ENCODE results near the gene TNNT1.
"Not testable (repeated sequence)": the region's sequence is repeated elsewhere in the genome, so short reads cannot be mapped to it uniquely, and the experiment has no call there.

TNNT1 gene

GRCh38 chr19:55116232-55116858 lies 32.7 kb downstream of the TNNT1 start:
- Histone ChIP-seq H3K27me3 (ENCODE audit: control insufficient read depth, insufficient read depth, low read length) (no peaks in the 10 kb centered on the region), H3K9me3 (ENCODE audit: control insufficient read depth, insufficient read depth, low read length) (no peaks in the 10 kb centered on the region), H3K4me3 (ENCODE audit: low read depth, low read length) (peak overlapping the region; percentile 75), H3K36me3 (ENCODE audit: control insufficient read depth, insufficient read depth, low read length) (peaks cover 6% of the 10 kb centered on the region), H3K9ac (ENCODE audit: low read depth, low read length) (peak overlapping the region; percentile 31; the same call in 1 of the 2 replicates), H3K27ac (ENCODE audit: low read depth, low read length) (peak overlapping the region; percentile 17), H3K4me1 (ENCODE audit: control insufficient read depth, insufficient read depth, low read length) (peaks cover 11% of the 10 kb centered on the region)

DNA sequence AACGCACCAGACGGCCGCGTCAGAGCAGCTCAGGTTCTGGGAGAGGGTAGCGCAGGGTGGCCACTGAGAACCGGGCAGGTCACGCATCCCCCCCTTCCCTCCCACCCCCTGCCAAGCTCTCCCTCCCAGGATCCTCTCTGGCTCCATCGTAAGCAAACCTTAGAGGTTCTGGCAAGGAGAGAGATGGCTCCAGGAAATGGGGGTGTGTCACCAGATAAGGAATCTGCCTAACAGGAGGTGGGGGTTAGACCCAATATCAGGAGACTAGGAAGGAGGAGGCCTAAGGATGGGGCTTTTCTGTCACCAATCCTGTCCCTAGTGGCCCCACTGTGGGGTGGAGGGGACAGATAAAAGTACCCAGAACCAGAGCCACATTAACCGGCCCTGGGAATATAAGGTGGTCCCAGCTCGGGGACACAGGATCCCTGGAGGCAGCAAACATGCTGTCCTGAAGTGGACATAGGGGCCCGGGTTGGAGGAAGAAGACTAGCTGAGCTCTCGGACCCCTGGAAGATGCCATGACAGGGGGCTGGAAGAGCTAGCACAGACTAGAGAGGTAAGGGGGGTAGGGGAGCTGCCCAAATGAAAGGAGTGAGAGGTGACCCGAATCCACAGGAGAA lies 33.5 kb downstream of the TNNT1 start:
- Histone ChIP-seq H3K9me3 (ENCODE audit: control insufficient read depth, insufficient read depth, low read length) (no peaks in the 10 kb centered on the region), H3K9ac (ENCODE audit: low read depth, low read length) (no peak overlapping the region), H3K4me1 (ENCODE audit: control insufficient read depth, insufficient read depth, low read length) (peaks cover 11% of the 10 kb centered on the region), H3K4me3 (ENCODE audit: low read depth, low read length) (peak overlapping the region; percentile 75), H3K27ac (ENCODE audit: low read depth, low read length) (no peak overlapping the region), H3K27me3 (ENCODE audit: control insufficient read depth, insufficient read depth, low read length) (no peaks in the 10 kb centered on the region), H3K36me3 (ENCODE audit: control insufficient read depth, insufficient read depth, low read length) (peaks cover 6% of the 10 kb centered on the region)

- H3K36me3 ChIP-seq (ENCODE audit: control insufficient read depth, insufficient read depth, low read length), result peaks cover 6% of the 10 kb centered on the region
- no peaks in the 10 kb centered on the region for H3K27me3 ChIP-seq (ENCODE audit: control insufficient read depth, insufficient read depth, low read length)
- no peak overlapping the region for H3K27ac ChIP-seq (ENCODE audit: low read depth, low read length)
- H3K9ac ChIP-seq (ENCODE audit: low read depth, low read length), result no peak overlapping the region
- peaks cover 11% of the 10 kb centered on the region for H3K4me1 ChIP-seq (ENCODE audit: control insufficient read depth, insufficient read depth, low read length)
- no peak overlapping the region for H3K4me3 ChIP-seq (ENCODE audit: low read depth, low read length)
- no peaks in the 10 kb centered on the region for H3K9me3 ChIP-seq (ENCODE audit: control insufficient read depth, insufficient read depth, low read length)
Observed at GRCh38 chr19:55114566-55115145, 34.4 kb downstream of the TNNT1 start.

- no peak overlapping the region for H3K4me3 ChIP-seq (ENCODE audit: low read depth, low read length)
- no peaks in the 10 kb centered on the region for H3K27me3 ChIP-seq (ENCODE audit: control insufficient read depth, insufficient read depth, low read length)
- H3K9me3 ChIP-seq (ENCODE audit: control insufficient read depth, insufficient read depth, low read length), result no peaks in the 10 kb centered on the region
- H3K27ac ChIP-seq (ENCODE audit: low read depth, low read length), result peak overlapping the region; percentile 77
- peaks cover 11% of the 10 kb centered on the region for H3K4me1 ChIP-seq (ENCODE audit: control insufficient read depth, insufficient read depth, low read length)
- H3K9ac ChIP-seq (ENCODE audit: low read depth, low read length), result no peak overlapping the region
- peaks cover 11% of the 10 kb centered on the region for H3K36me3 ChIP-seq (ENCODE audit: control insufficient read depth, insufficient read depth, low read length)
Observed at GRCh38 chr19:55113570-55114039, 35.4 kb downstream of the TNNT1 start.

DNA sequence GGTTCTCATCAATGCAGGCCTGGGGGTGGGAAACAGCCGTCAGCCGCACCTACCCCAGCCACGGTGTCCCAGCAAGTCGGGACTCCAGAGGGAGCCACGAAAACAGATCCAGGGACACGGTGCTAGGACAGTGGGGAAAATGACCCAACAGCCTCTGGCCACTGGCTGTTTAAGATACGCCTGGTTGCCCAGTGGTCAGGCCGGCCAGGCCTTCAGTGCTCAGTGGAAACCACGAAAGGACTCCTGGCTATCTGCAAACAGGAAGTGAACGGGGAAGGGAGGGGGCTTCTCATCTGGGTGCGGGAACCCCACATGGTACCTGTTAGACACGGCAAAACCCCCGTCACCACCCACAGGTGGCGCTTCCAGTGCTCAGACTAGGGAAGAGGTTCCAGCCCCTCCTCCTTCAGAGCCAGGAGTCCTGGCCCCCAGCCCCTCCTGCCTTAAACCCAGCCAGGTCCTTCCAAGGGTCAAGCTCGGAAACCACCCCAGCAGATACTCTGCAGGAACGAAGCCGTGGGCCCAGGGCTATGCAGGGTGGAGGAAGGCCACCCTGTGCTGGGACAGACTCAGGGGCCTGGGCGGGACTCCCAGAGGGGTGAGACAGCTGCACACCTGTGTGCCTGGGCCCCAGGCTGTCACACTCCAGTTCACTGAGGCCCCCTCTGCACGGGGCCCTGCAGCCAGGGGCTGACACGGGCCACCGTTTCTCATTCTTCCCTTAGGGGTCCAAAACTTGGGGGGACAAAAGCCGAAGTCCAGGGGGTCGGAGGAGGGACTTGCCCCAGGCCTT lies 36.0 kb downstream of the TNNT1 start:
- H3K4me3 ChIP-seq (ENCODE audit: low read depth, low read length), result no peak overlapping the region
- H3K27ac ChIP-seq (ENCODE audit: low read depth, low read length), result peak overlapping the region; percentile 77
- H3K9ac ChIP-seq (ENCODE audit: low read depth, low read length), result no peak overlapping the region
- H3K36me3 ChIP-seq (ENCODE audit: control insufficient read depth, insufficient read depth, low read length), result peaks cover 11% of the 10 kb centered on the region
- peaks cover 11% of the 10 kb centered on the region for H3K4me1 ChIP-seq (ENCODE audit: control insufficient read depth, insufficient read depth, low read length)
- H3K27me3 ChIP-seq (ENCODE audit: control insufficient read depth, insufficient read depth, low read length), result no peaks in the 10 kb centered on the region
- H3K9me3 ChIP-seq (ENCODE audit: control insufficient read depth, insufficient read depth, low read length), result no peaks in the 10 kb centered on the region

- Histone ChIP-seq H3K36me3 (ENCODE audit: control insufficient read depth, insufficient read depth, low read length) (peaks cover 11% of the 10 kb centered on the region), H3K27me3 (ENCODE audit: control insufficient read depth, insufficient read depth, low read length) (no peaks in the 10 kb centered on the region), H3K4me3 (ENCODE audit: low read depth, low read length) (no peak overlapping the region), H3K9me3 (ENCODE audit: control insufficient read depth, insufficient read depth, low read length) (no peaks in the 10 kb centered on the region), H3K27ac (ENCODE audit: low read depth, low read length) (no peak overlapping the region), H3K4me1 (ENCODE audit: control insufficient read depth, insufficient read depth, low read length) (peaks cover 11% of the 10 kb centered on the region), H3K9ac (ENCODE audit: low read depth, low read length) (no peak overlapping the region)
Observed at GRCh38 chr19:55112246-55112776, 36.7 kb downstream of the TNNT1 start.

- Histone ChIP-seq H3K36me3 (ENCODE audit: control insufficient read depth, insufficient read depth, low read length) (peaks cover 11% of the 10 kb centered on the region), H3K4me3 (ENCODE audit: low read depth, low read length) (no peak overlapping the region), H3K27ac (ENCODE audit: low read depth, low read length) (no peak overlapping the region), H3K9me3 (ENCODE audit: control insufficient read depth, insufficient read depth, low read length) (no peaks in the 10 kb centered on the region), H3K9ac (ENCODE audit: low read depth, low read length) (no peak overlapping the region), H3K27me3 (ENCODE audit: control insufficient read depth, insufficient read depth, low read length) (no peaks in the 10 kb centered on the region), H3K4me1 (ENCODE audit: control insufficient read depth, insufficient read depth, low read length) (peaks cover 11% of the 10 kb centered on the region)
Observed at GRCh38 chr19:55111238-55111831, 37.7 kb downstream of the TNNT1 start.

DNA sequence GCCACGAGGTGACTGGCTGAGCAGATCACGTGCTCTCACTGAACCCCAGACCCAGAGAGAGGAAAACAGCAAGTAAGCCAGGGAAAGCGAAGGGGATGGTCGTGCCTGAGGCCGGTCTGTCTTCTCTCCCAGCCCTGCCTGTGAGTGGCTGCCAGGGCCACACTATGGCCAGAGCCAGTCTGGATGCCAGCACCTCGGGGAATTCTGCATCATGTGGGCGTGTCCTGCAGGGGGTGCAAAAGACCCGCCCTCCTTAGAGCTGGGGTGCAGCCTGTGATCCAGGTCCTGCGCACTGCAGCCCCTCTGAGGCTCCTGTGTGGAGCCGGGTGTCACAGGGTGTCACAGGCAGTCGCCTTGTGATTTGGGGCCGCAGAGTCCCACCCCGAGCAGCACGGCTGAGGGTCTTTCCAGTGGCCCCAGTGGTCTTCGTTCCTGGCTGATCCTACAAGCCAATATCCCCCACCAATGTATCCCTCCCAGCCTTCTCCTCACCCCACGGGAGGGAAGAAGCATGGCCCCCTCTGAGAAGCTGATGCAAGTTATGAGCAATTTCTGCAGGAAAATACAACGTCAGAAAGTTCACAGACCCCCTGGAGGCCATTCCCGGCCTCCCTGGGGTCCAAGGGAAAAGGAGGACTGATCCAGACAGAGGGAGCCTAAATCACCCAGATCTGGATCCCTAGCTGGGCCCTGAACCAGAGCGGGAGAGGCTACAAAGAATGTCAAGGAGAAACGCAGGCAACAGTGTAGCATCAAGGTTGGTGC lies 39.3 kb downstream of the TNNT1 start:
- H3K36me3 ChIP-seq (ENCODE audit: control insufficient read depth, insufficient read depth, low read length), result peaks cover 11% of the 10 kb centered on the region
- H3K4me1 ChIP-seq (ENCODE audit: control insufficient read depth, insufficient read depth, low read length), result peaks cover 6% of the 10 kb centered on the region
- no peak overlapping the region for H3K9ac ChIP-seq (ENCODE audit: low read depth, low read length)
- no peaks in the 10 kb centered on the region for H3K9me3 ChIP-seq (ENCODE audit: control insufficient read depth, insufficient read depth, low read length)
- H3K27ac ChIP-seq (ENCODE audit: low read depth, low read length), result no peak overlapping the region
- H3K27me3 ChIP-seq (ENCODE audit: control insufficient read depth, insufficient read depth, low read length), result no peaks in the 10 kb centered on the region
- H3K4me3 ChIP-seq (ENCODE audit: low read depth, low read length), result no peak overlapping the region

GRCh38 chr19:55107252-55107651 lies 41.8 kb downstream of the TNNT1 start:
- H3K36me3 ChIP-seq (ENCODE audit: control insufficient read depth, insufficient read depth, low read length), result peaks cover 20% of the 10 kb centered on the region
- not testable (repeated sequence) for H3K4me1 ChIP-seq (ENCODE audit: control insufficient read depth, insufficient read depth, low read length); H3K9me3 ChIP-seq (ENCODE audit: control insufficient read depth, insufficient read depth, low read length); H3K27ac ChIP-seq (ENCODE audit: low read depth, low read length); H3K27me3 ChIP-seq (ENCODE audit: control insufficient read depth, insufficient read depth, low read length); H3K4me3 ChIP-seq (ENCODE audit: low read depth, low read length); H3K9ac ChIP-seq (ENCODE audit: low read depth, low read length)

DNA sequence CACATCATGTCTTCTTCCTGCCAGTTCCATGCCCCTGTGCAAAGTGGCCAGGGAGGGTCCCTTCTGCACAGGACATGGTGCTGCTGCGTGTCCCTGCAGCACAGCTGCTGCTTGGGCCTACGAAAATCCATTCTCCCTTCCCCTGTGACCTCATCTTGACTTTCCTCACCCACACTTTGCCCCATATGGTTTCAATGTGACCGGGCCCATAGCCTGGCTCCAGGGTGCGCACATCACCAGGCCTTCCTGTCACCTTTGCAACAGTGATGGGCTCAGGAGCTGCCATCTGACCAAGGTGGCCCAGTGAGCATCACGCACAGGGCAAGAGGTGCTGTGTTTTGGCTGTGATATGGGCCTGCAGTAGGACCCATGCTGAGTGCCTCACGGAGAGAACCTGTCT lies 42.4 kb downstream of the TNNT1 start:
- Histone ChIP-seq H3K4me3 (ENCODE audit: low read depth, low read length) (no peak overlapping the region), H3K27me3 (ENCODE audit: control insufficient read depth, insufficient read depth, low read length) (no peaks in the 10 kb centered on the region), H3K4me1 (ENCODE audit: control insufficient read depth, insufficient read depth, low read length) (no peaks in the 10 kb centered on the region), H3K9ac (ENCODE audit: low read depth, low read length) (no peak overlapping the region), H3K36me3 (ENCODE audit: control insufficient read depth, insufficient read depth, low read length) (peaks cover 25% of the 10 kb centered on the region), H3K9me3 (ENCODE audit: control insufficient read depth, insufficient read depth, low read length) (no peaks in the 10 kb centered on the region; the same call in 1 of the 2 replicates), H3K27ac (ENCODE audit: low read depth, low read length) (no peak overlapping the region)

All from HUES48 (cell line).